ENCODE data around the gene SLC15A4. TPM values are rescaled to one million over a fixed set of nuclear protein-coding genes. Genes with fewer than 3 reads are reported as not detected.

Gene SLC15A4
- total RNA-seq, 1 experiment from 2014 or later, result 35.9 TPM

GRCh38 chr12:128801879-128802391 is 21.8 kb downstream of the SLC15A4 start:
- in situ Hi-C loops (cut with HindIII; ENCODE audit: low pct_unique_long_range_greater_than_20kb, low sequenced_read_pairs), result no loop called here
- no peak for DNase-seq (ENCODE audit: low read depth)

- in situ Hi-C loops (cut with HindIII; ENCODE audit: low pct_unique_long_range_greater_than_20kb, low sequenced_read_pairs), result no loop called here
- DNase-seq (ENCODE audit: low read depth), result no peak
Measured at GRCh38 chr12:128800606-128801005, 23.2 kb downstream of the SLC15A4 start.

GRCh38 chr12:128798571-128799341 is 25.0 kb downstream of the SLC15A4 start:
- no peak for DNase-seq (ENCODE audit: low read depth)
- in situ Hi-C loops (cut with HindIII; ENCODE audit: low pct_unique_long_range_greater_than_20kb, low sequenced_read_pairs), result loop anchor here (5.0 kb wide), 1 partner anchor 71 kb away; no protein-coding TSS in a partner anchor

- DNase-seq (ENCODE audit: low read depth), result peak; percentile 68
- in situ Hi-C loops (cut with HindIII; ENCODE audit: low pct_unique_long_range_greater_than_20kb, low sequenced_read_pairs), result loop anchor here (5.0 kb wide), 1 partner anchor 70 kb away; no protein-coding TSS in a partner anchor
Measured at GRCh38 chr12:128797119-128798118, 26.3 kb downstream of the SLC15A4 start.

- no peak for DNase-seq (ENCODE audit: low read depth)
- in situ Hi-C loops (cut with HindIII; ENCODE audit: low pct_unique_long_range_greater_than_20kb, low sequenced_read_pairs), result loop anchor here (5.0 kb wide), 1 partner anchor 69 kb away; no protein-coding TSS in a partner anchor
Measured at GRCh38 chr12:128796439-128797118, 27.2 kb downstream of the SLC15A4 start.

- DNase-seq (ENCODE audit: low read depth), result no peak
- in situ Hi-C loops (cut with HindIII; ENCODE audit: low pct_unique_long_range_greater_than_20kb, low sequenced_read_pairs), result loop anchor here (5.0 kb wide), 1 partner anchor 68 kb away; no protein-coding TSS in a partner anchor
Measured at GRCh38 chr12:128795530-128796361, 28.0 kb downstream of the SLC15A4 start.

GRCh38 chr12:128794661-128795529 is 28.9 kb downstream of the SLC15A4 start:
- in situ Hi-C loops (cut with HindIII; ENCODE audit: low pct_unique_long_range_greater_than_20kb, low sequenced_read_pairs), result loop anchor here (5.0 kb wide), 1 partner anchor 68 kb away; no protein-coding TSS in a partner anchor
- no peak for DNase-seq (ENCODE audit: low read depth)

- DNase-seq (ENCODE audit: low read depth), result no peak
- in situ Hi-C loops (cut with HindIII; ENCODE audit: low pct_unique_long_range_greater_than_20kb, low sequenced_read_pairs), result no loop called here
Measured at GRCh38 chr12:128793701-128794100, 30.1 kb downstream of the SLC15A4 start.

- in situ Hi-C loops (cut with HindIII; ENCODE audit: low pct_unique_long_range_greater_than_20kb, low sequenced_read_pairs), result no loop called here
- no peak for DNase-seq (ENCODE audit: low read depth)
Measured at GRCh38 chr12:128792881-128793280, 30.9 kb downstream of the SLC15A4 start.

GRCh38 chr12:128792398-128792797 is 31.4 kb downstream of the SLC15A4 start:
- in situ Hi-C loops (cut with HindIII; ENCODE audit: low pct_unique_long_range_greater_than_20kb, low sequenced_read_pairs), result no loop called here
- DNase-seq (ENCODE audit: low read depth), result no peak

GRCh38 chr12:128791395-128792322 is 32.1 kb downstream of the SLC15A4 start:
- peak; percentile 21 for DNase-seq (ENCODE audit: low read depth)

GRCh38 chr12:128790653-128791373 is 32.9 kb downstream of the SLC15A4 start:
- in situ Hi-C loops (cut with HindIII; ENCODE audit: low pct_unique_long_range_greater_than_20kb, low sequenced_read_pairs), result no loop called here
- no peak for DNase-seq (ENCODE audit: low read depth)

More at GRCh38 chr12:128791395-128792322, 32.1 kb downstream of the SLC15A4 start:
- in situ Hi-C loops (cut with HindIII; ENCODE audit: low pct_unique_long_range_greater_than_20kb, low sequenced_read_pairs), result no loop called here

- in situ Hi-C loops (cut with HindIII; ENCODE audit: low pct_unique_long_range_greater_than_20kb, low sequenced_read_pairs), result no loop called here
- DNase-seq (ENCODE audit: low read depth), result no peak
Measured at GRCh38 chr12:128790221-128790620, 33.5 kb downstream of the SLC15A4 start.

- DNase-seq (ENCODE audit: low read depth), result no peak
- in situ Hi-C loops (cut with HindIII; ENCODE audit: low pct_unique_long_range_greater_than_20kb, low sequenced_read_pairs), result no loop called here
Measured at GRCh38 chr12:128789356-128789929, 34.3 kb downstream of the SLC15A4 start.

Data from Caki2 (cell line).